ENCODE measurements around the gene KLF3. TPM values are rescaled to one million over a fixed set of nuclear protein-coding genes. Genes with fewer than 3 reads are reported as not detected.

KLF3 gene
- total RNA-seq, 1 donor from 2014 or later = 56.9 TPM

DNA sequence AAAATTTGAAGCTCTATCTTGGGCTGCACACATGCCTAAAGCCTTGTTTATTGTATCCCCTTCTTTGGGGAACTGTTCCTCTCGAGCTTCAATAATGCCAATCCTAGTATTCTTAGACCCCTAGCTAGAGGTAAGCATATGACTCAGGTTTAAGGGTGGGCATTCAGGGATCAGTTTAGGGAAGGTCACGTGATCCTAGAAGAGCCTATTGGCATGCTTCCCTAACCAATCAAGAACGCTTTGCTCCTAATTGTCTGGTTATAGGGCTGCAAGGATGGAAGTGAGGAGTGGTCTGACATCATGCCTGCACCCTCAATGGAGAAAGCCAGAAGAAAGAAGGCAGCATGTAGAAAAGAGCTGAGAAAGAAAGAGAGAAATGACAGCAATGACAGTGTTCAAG is 71.9 kb downstream of the KLF3 start:
- no peak for DNase-seq (ENCODE audit: extremely low read depth, low read depth, low spot score)

DNA sequence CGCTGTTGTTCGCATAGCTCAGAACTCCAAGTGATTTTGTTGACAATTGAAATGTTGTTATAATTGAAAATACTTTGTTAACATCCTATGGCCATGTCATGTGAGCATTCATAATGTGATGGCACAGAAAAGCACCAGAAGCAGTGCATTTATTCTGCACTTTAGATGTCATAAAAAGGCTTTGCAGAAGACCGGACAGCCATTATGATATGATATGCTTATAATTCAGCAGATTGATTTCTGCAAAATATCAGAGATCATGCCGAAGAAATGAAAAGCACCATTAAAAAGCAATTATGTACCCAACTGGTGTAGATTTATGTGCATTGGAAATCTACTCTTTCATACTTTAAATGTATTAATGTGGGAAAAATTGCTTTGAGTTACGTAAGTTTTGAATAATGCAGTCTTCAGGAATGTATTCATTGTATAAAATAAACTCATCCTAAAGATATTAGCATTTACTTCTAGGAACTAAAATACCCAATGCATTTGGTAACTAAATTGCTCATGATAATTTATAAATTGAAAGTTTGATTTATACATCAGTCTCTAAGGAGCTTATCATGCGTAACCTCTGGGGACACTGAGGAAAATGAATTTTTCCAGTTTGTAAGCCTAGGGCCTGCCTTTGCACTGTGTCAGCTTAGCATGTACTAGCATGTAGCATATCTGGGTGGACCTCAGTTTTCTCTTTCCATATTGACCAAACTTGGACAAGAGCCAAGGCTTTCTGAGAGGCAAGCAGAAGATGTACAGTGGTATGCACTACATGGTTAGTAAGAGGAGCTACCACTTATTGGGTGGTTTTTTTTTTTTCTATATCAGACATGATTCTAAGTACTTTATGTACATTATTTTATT is 75.2 kb downstream of the KLF3 start:
- DNase-seq (ENCODE audit: extremely low read depth, low read depth, low spot score) = no peak

- no peak for DNase-seq (ENCODE audit: extremely low read depth, low read depth, low spot score)
These were observed 76.3 kb downstream of the KLF3 start for GRCh38 chr4:38740303-38740702.

DNA sequence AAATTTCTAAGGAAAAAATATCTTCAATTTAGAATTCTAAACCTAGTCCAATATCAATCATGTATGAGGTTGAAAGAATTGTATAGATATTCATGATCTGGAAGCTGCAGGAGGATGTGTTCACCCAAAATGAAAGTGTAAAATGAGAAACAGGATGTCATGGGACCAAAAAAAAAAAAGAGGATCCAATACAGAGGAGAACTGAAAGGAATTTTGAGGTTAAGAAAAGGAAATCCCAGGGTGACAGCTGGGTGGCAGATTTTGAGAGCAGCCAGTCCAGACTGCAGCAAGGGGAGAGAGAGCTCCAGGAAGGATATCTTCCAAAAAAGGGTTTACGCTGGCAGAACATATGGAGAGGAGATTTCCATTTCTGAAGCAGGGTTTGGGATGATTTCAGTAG is 79.9 kb downstream of the KLF3 start:
- DNase-seq (ENCODE audit: extremely low read depth, low read depth, low spot score) = no peak

GRCh38 chr4:38745881-38746280 is 81.9 kb downstream of the KLF3 start:
- no peak for DNase-seq (ENCODE audit: extremely low read depth, low read depth, low spot score)

DNA sequence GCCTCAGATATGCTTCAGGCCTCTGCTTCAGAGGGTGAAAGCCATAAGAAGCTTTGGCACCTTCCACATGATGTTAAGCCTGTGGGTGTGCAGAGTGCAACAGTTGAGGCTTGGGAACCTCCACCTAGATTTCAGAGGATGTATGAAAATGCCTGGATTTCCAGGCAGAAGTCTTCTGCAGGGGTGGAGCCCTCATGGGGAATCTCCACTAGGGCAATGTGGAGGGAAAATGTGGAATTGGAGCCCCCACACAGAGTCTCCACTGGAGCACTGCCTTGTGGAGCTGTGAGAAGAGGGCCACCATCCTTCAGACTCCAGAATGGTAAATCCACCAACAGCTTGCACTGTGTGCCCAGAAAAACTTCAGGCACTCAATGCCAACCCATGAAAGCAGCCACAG is 83.6 kb downstream of the KLF3 start:
- no peak for DNase-seq (ENCODE audit: extremely low read depth, low read depth, low spot score)

- no peak for DNase-seq (ENCODE audit: extremely low read depth, low read depth, low spot score)
These were observed 85.3 kb downstream of the KLF3 start for GRCh38 chr4:38749336-38749735.

Other genes starting within 250 kb of the KLF3 start
- gene TLR10, start 118.8 kb downstream of the KLF3 start, total RNA-seq = not detected in 2 replicates
- 0.87 and 1.7 TPM in 2 replicates for gene TLR1, start 140.6 kb downstream of the KLF3 start, total RNA-seq
- 1.5 and 2.9 TPM in 2 replicates for gene TLR6, start 192.6 kb downstream of the KLF3 start, total RNA-seq
- gene FAM114A1, start 203.6 kb downstream of the KLF3 start, total RNA-seq = 122 and 174 TPM in 2 replicates